NCI-H2196 (cell line): Measurements from ENCODE around the gene OTOP2.

Experiments used
- DNase-seq: peaks from one replicate; lab custom pipeline; 2025; ENCODE audit not compliant: unreplicated experiment; lab: John Stamatoyannopoulos, UW

The OTOP2 gene

GRCh38 chr17:74971069-74971841 is 47.2 kb downstream of the OTOP2 start:
- no peak for DNase-seq

GRCh38 chr17:74971842-74972106 is 47.7 kb downstream of the OTOP2 start:
- no peak for DNase-seq

- DNase-seq, result peak; percentile 77
Measured at GRCh38 chr17:74972107-74972972, 48.3 kb downstream of the OTOP2 start, which contains the start of gene HID1. Gene HID1, minus strand, starts transcription at chr17:74972759. Its CDS starts 103 bp downstream, at chr17:74972656.

GRCh38 chr17:74972973-74973328 is 48.9 kb downstream of the OTOP2 start:
- DNase-seq, result no peak

- DNase-seq, result no peak
Measured at GRCh38 chr17:74975943-74976342, 51.9 kb downstream of the OTOP2 start.

GRCh38 chr17:74977802-74978201 is 53.7 kb downstream of the OTOP2 start:
- DNase-seq, result no peak

GRCh38 chr17:74978240-74978639 is 54.2 kb downstream of the OTOP2 start:
- DNase-seq, result no peak

- no peak for DNase-seq
Measured at GRCh38 chr17:74979408-74980146, 55.5 kb downstream of the OTOP2 start.

GRCh38 chr17:74981318-74981978 is 57.4 kb downstream of the OTOP2 start:
- no peak for DNase-seq

- peak; percentile 86 for DNase-seq
Measured at GRCh38 chr17:74981979-74982662, 58.0 kb downstream of the OTOP2 start.

- DNase-seq, result peak; percentile 49
Measured at GRCh38 chr17:74982663-74983313, 58.7 kb downstream of the OTOP2 start.
